H54 (cell line): ENCODE results near the gene RMDN2.
"Not testable (repeated sequence)": the region's sequence is repeated elsewhere in the genome, so short reads cannot be mapped to it uniquely, and the experiment has no call there.

Source experiments
- DNase-seq: peaks from one replicate; pipeline ENCODE4 v3.0.0; 2011; ENCODE audit warnings: low spot score, mixed read lengths; ENCODE audit not compliant: insufficient read length
- FAIRE-seq: peaks from 3 replicates; lab custom pipeline; 2011; peaks lifted over from hg19 to GRCh38; lab: Jason Lieb, UNC
- POLR2A ChIP-seq: IDR thresholded peaks from 2 replicates; pipeline ENCODE4 v1.6.1; 2011; ENCODE audit warnings: low read depth, mild to moderate bottlenecking, low read length

Gene RMDN2

GRCh38 chr2:38016219-38016618 is 91.1 kb downstream of the RMDN2 start:
- FAIRE-seq (peak; percentile 89), DNase-seq (no peak)
- no peak for TF ChIP-seq POLR2A

- DNase-seq, result no peak
- FAIRE-seq, result no peak
- no peak for TF ChIP-seq POLR2A
Observed at GRCh38 chr2:38017836-38018235, 92.7 kb downstream of the RMDN2 start.

- not testable (repeated sequence) for FAIRE-seq, DNase-seq
Observed at GRCh38 chr2:38020359-38021069, 95.4 kb downstream of the RMDN2 start.

GRCh38 chr2:38021589-38021988 is 96.5 kb downstream of the RMDN2 start:
- no peak for DNase-seq
- FAIRE-seq, result no peak
- no peak for TF ChIP-seq POLR2A

- DNase-seq (no peak), FAIRE-seq (no peak)
- TF ChIP-seq POLR2A, result no peak
Observed at GRCh38 chr2:38026846-38027245, 101.8 kb downstream of the RMDN2 start.

- FAIRE-seq (no peak), DNase-seq (no peak)
- TF ChIP-seq POLR2A, result no peak
Observed at GRCh38 chr2:38028829-38029228, 103.7 kb downstream of the RMDN2 start.

- DNase-seq, result no peak
- no peak for FAIRE-seq
- no peak for TF ChIP-seq POLR2A
Observed at GRCh38 chr2:38029512-38029911, 104.4 kb downstream of the RMDN2 start.

- no peak for TF ChIP-seq POLR2A
- DNase-seq (no peak), FAIRE-seq (no peak)
Observed at GRCh38 chr2:38030635-38031355, 105.7 kb downstream of the RMDN2 start.

- no peak for TF ChIP-seq POLR2A
- DNase-seq, result no peak
- no peak for FAIRE-seq
Observed at GRCh38 chr2:38032946-38033345, 107.9 kb downstream of the RMDN2 start.

GRCh38 chr2:38033646-38034045 is 108.6 kb downstream of the RMDN2 start:
- DNase-seq (no peak), FAIRE-seq (no peak)
- TF ChIP-seq POLR2A, result no peak

- FAIRE-seq, result no peak
- DNase-seq, result no peak
- TF ChIP-seq POLR2A, result no peak
Observed at GRCh38 chr2:38035968-38036367, 110.9 kb downstream of the RMDN2 start.

- FAIRE-seq (no peak), DNase-seq (no peak)
- no peak for TF ChIP-seq POLR2A
Observed at GRCh38 chr2:38037325-38037724, 112.2 kb downstream of the RMDN2 start.

- TF ChIP-seq POLR2A, result no peak
- peak; percentile 15 for FAIRE-seq
- DNase-seq, result peak; percentile 39
Observed at GRCh38 chr2:38037757-38038621, 112.9 kb downstream of the RMDN2 start.

GRCh38 chr2:38038682-38039081 is 113.6 kb downstream of the RMDN2 start:
- no peak for TF ChIP-seq POLR2A
- FAIRE-seq (no peak), DNase-seq (no peak)
